ENCODE data around the gene NKX2-3.

NKX2-3 gene

DNA sequence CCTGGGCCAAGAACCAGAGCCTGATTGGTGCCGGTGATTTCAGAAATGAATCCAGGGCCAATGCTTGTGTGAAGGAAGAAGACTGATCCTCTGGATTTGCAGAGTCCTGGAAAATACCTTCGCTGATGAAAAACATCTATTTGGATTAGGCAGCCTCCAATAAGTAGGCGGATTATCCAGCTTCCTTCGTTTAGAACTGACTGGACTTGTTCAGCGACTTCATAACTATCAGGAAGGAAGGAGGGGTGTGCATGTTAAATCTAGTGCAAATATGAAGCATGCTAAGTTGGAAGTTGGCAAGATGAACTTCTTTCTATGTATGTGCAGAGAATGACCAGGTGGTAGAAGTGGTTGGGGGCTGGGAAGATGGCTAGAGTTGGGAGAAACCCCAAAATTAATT, 41.0 kb downstream of the NKX2-3 start:
- DNase-seq (ENCODE audit: low read depth in 2 of 2): no peak

DNA sequence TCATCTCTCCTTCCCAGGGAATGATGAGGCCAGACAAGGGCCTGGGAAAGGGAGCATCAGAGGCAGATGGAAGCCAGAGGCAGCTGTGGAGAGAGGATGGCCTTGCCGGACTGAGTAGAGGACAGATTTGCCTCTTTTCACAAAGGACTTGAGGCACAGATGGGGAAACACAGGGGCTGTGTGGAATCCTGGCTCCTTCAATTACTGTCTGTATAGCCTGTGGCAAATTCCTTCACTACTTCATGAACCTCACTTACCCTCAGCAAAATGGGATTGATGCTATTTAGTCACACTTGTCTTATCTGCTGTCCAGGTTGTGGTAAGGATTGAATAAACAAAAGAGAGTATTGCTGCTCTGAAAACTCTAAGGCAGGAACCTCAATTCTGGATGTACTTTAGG, 47.2 kb downstream of the NKX2-3 start:
- DNase-seq (ENCODE audit: low read depth in 2 of 2): no peak

DNA sequence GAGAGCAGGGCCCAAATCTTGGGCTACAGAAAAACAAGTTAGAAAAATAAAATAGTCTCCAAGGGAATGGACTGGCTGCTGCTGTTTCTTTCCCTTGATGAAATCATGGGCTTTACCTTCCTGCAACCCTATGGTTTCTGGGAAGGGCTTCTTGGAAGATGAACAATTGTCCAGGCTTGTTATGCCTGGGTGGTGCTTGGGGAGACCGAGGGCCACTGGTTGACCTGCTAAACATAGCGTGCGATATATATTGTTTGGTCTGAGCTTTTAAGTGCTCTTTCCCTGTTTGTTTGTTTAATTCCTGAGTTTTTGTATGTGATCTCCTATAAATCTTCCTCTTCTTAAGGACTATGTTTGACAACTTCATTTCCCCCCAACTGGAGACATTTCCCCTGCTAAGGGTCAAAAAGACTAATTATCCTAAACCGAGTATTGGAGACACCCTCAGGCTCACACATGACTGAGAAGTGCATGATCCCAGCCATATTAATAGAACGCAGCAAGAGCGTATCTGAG, 49.6 kb downstream of the NKX2-3 start:
- no peak for DNase-seq (ENCODE audit: low read depth in 2 of 2)

DNA sequence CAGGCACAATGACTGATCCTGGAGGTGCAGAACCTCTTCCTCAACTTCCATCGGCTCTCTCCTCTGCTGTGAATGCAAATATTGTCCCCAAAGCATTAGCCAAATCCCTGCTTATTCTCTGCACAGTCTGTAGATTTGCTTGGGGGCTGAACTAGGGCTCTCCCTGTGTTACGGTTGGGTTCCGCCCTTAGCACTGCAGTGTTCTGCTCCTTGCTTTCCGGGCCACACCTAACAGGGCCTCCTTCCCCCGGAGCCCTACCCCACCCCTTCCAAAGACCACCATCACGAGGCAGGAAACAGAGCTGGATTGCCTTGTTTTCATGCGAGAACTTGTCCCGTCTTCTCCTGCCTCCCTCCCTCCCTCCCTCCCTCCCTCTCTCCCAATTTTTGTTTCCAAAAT, 50.9 kb downstream of the NKX2-3 start:
- DNase-seq (ENCODE audit: low read depth in 2 of 2): no peak

Data from stimulated activated CD4-positive, alpha-beta T cell treated with anti-CD3 and anti-CD28 coated beads, Interleukin-1b, Interleukin-23, amount 100 ng/mL, for 4 hours (primary cell).